ENCODE data around the gene SYTL1. TPM values are rescaled to one million over a fixed set of nuclear protein-coding genes. Genes with fewer than 3 reads are reported as not detected.

Gene SYTL1
- total and polyA plus RNA-seq, 9 of the 15 experiments (the other 6 are each of a cell fraction or from before 2014, with no cell fraction given), result 0.04 to 9.3 (median 1.7) TPM

DNA sequence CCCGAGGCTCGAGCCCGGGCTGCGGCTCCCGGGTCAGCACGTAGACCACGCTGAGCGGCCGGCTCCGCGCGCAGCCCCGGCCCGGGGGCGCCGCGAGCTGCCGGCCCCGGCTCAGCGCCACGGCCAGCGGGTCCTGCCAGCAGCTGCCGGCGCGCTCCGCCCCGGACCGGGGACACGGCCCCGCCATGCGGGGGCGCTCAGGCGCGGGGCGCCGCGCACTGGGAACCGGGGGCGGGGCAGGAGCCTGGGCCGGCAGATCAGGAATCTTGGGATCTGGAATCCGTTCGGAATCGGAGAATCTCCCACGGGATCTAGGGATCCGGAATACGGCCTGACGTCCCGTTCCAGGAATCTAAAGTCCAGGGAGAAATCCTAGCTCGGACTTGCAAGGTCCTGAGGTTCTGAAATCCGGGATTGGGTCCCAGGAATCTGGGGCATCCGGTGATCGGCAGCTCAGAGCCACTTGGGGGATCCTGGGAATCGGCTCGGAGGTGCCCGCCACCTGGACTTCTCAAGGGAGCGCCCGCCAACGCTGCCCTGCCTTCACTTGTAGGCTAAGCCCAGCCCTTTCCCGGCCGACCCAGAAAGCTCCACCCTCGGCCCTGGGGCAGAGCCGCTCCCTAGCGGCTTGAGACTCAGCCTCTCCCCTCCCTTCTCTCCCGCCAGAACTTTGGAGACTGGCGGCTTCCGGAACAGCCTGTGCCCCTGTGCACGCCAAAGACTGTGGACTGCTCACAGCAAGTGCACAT is 24.8 kb downstream of the SYTL1 start, which contains the start of gene MAP3K6 (continued):
- no peak for TF ChIP-seq SIRT6 (IDR thresholded peaks at IDR 0.05; ENCODE audit: low read depth, low read length)
- TF ChIP-seq ATF2 (CRISPR knock-in tag; IDR thresholded peaks at IDR 0.05), result no peak
- peak; percentile 54; the same call in 1 of the 2 replicates for TF ChIP-seq MTA3 (IDR thresholded peaks at IDR 0.05; ENCODE audit: borderline replicate concordance)
- no peak for TF ChIP-seq ARID2 (IDR thresholded peaks at IDR 0.05)
- TF ChIP-seq ZNF830 (CRISPR knock-in tag; IDR thresholded peaks at IDR 0.05), result no peak
- no peak for TF ChIP-seq ZNF512 (tag; IDR thresholded peaks at IDR 0.05)
- TF ChIP-seq FOS (IDR thresholded peaks at IDR 0.05; ENCODE audit: extremely low read depth, insufficient read length), result no peak
- TF ChIP-seq CREBBP (IDR thresholded peaks at IDR 0.05; ENCODE audit: low read depth, low read length), result no peak
- peak; percentile 74 for TF ChIP-seq POLR2A (conservative IDR thresholded peaks at IDR 0.05)
- no peak; the same call in 1 of the 2 replicates for TF ChIP-seq RUNX1 (IDR thresholded peaks at IDR 0.05; ENCODE audit: low read depth)
- TF ChIP-seq CBX2 (IDR thresholded peaks at IDR 0.05; ENCODE audit: insufficient read depth, low read length, poor library complexity, severe bottlenecking), result no peak
- peak; percentile 38; the same call in 1 of the 2 replicates for TF ChIP-seq L3MBTL2 (IDR thresholded peaks at IDR 0.05)
- TF ChIP-seq KDM2B (CRISPR knock-in tag; IDR thresholded peaks at IDR 0.05), result peak; percentile 76; the same call in 1 of the 2 replicates
- TF ChIP-seq KAT7 (CRISPR knock-in tag; IDR thresholded peaks at IDR 0.05; ENCODE audit: borderline replicate concordance), result peak; percentile 26; the same call in 1 of the 2 replicates
- no peak for TF ChIP-seq ZNF695 (CRISPR knock-in tag; IDR thresholded peaks at IDR 0.05)
- TF ChIP-seq PML (IDR thresholded peaks at IDR 0.05; ENCODE audit: low read length), result no peak; the same call in 1 of the 2 replicates
- TF ChIP-seq, protein P1, sequence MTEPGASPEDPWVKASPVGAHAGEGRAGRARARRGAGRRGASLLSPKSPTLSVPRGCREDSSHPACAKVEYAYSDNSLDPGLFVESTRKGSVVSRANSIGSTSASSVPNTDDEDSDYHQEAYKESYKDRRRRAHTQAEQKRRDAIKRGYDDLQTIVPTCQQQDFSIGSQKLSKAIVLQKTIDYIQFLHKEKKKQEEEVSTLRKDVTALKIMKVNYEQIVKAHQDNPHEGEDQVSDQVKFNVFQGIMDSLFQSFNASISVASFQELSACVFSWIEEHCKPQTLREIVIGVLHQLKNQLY (CRISPR knock-in tag; conservative IDR thresholded peaks at IDR 0.05), result 0 out of 4 replicates have a peak, but pooled peaks of 1 of the 2 experiments have one; percentile 5
- TF ChIP-seq, protein P2, sequence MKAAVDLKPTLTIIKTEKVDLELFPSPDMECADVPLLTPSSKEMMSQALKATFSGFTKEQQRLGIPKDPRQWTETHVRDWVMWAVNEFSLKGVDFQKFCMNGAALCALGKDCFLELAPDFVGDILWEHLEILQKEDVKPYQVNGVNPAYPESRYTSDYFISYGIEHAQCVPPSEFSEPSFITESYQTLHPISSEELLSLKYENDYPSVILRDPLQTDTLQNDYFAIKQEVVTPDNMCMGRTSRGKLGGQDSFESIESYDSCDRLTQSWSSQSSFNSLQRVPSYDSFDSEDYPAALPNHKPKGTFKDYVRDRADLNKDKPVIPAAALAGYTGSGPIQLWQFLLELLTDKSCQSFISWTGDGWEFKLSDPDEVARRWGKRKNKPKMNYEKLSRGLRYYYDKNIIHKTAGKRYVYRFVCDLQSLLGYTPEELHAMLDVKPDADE (conservative IDR thresholded peaks at IDR 0.05; ENCODE audit: control insufficient read depth, low read depth, low read length), result no peak; the same call in 1 of the 2 replicates
- peak; percentile 15; the same call in 1 of the 2 replicates for TF ChIP-seq BCOR (IDR thresholded peaks at IDR 0.05)
- TF ChIP-seq EP300 (IDR thresholded peaks at IDR 0.05; ENCODE audit: low read length), result no peak
- TF ChIP-seq CEBPB (tag; IDR thresholded peaks at IDR 0.05), result no peak
- no peak for TF ChIP-seq SMAD2 (IDR thresholded peaks at IDR 0.05; ENCODE audit: low read depth, low read length)
- no peak for TF ChIP-seq RBM25 (IDR thresholded peaks at IDR 0.05; ENCODE audit: low read depth, low read length, severe bottlenecking)

Measured in K562 (cell line).